HG02938 (cell line): ENCODE measurements around the gene POLR1C.
"Not testable (repeated sequence)": the region's sequence is repeated elsewhere in the genome, so short reads cannot be mapped to it uniquely, and the experiment has no call there.

Experiments used
- ATAC-seq: cut with Tn5 transposase; IDR thresholded peaks from one replicate; pipeline ENCODE4 v1.9.1; 2021; ENCODE audit warnings: mild to moderate bottlenecking, moderate library complexity; ENCODE audit not compliant: unreplicated experiment

Gene POLR1C

GRCh38 chr6:43491750-43492661 is 24.9 kb upstream of the POLR1C start:
- no peak for ATAC-seq

- ATAC-seq = no peak
These were observed 24.2 kb upstream of the POLR1C start for GRCh38 chr6:43492673-43493072.

- no peak for ATAC-seq
These were observed 23.7 kb upstream of the POLR1C start for GRCh38 chr6:43493230-43493629.

DNA sequence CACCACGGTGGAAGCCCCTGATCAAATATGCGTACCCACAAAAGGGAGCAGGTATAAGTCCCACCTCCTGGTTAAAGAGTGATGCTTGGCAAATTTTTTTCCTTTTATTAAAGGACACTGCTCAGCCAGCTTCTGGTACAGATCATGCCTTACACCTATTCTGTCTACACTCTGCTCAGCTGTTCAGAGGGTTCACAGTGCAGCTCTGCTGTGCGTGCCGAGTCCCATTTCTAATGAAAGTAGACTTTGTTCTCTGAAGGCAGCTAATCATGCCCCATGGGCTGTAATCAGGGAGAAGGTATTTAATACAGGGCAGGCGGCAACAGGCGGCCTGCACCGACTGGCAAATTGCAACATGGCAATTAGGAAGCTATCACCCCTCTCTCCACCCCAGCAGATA is 23.1 kb upstream of the POLR1C start:
- ATAC-seq = no peak

DNA sequence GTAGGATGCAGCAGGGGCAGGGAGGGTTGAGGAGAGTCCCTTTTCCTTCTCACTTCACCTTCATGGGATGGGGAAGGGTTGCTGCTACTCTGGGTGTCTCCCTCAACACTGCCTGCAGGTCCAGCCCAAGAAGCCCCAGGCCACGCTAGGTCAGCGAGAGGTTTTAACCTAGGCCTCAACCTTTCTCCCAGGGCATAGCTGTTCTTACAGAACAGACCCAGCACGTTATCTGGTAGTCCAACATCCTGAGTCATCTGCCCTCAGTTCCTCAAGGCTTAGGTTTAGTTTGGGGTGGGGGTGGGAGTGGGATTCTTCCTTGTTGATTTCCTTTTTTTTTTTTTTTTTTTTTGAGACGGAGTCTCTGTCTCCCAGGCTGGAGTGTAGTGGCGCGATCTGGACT is 22.6 kb upstream of the POLR1C start:
- no peak for ATAC-seq

DNA sequence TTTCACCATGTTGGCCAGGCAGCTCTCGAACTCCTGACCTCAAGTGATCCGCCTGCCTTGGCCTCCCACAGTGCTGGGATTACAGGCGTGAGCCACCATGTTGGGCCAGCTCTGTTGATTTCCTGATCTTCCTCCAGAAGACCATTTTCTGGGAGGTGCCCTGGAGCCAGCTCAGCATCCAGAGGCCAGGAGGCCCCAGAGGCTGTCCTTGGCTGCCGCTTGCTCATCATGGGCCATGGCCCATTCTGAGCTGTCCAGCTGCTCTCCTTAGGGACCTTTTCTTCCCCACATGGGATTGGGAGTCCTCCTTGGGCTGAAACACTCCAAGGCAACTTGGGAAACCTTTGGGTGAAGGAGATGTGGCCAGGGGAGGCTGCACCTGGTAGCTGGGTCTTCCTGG is 22.1 kb upstream of the POLR1C start:
- ATAC-seq = no peak

DNA sequence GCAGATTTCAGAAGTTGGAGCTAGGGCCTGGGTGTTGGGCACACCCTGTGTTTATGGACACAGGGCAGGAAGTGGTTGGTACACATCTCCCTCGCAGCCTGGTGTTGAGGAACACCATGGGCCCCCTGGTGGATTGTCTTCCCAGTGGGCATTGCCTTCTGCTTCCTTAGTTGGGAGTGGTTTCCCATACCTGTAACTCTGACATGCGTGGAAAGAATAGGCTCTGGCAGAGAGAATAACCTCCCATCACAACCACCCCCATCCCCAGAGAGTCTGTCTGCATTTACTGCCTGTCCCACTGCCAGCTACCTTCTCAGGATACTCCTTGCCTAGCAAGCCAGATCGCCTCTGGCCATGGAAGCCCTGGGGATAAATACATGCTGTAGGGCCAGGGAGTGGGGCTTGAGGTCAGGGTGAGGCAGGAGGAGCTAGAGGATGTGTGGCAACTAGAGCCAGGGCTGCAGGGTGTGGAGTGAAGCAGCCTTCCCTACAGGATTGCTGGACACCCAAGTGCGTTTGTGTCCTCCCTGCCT is 21.4 kb upstream of the POLR1C start:
- ATAC-seq = no peak

DNA sequence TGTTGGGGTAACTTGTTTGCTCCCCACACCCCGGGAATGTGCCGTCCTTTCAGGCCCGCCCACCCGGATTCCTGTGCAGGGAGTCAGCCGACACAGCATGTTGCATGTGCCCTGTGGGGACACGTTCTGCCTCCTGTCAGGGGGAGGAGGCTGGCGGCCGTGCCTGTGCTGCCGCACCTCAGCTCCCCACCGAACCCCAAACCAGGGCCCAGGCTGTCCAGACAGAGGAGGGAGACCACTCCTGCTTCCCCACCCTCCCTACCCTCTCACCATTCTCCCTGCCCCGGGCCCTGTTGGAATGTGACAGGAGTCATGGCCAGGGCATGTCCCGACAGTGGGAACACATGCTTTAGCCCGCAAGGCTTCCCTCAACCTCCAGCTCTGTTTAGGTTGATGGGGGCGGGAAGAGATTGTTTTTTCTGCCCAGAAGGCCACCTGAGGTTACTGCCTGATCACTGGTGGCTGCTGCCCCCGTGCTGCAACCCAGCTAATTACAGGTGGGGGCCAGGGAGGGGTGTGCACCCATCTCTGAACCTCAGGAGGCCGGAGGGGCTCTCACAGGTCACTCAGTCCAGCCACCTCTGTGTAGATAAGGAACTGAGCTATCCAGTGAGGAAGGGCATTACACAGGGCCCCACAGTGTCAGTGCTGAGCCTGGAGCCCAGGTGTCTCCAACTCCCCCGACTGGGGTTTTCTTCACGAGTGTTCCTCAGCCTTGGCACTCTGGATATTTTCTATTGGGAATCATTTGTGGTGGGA is 20.3 kb upstream of the POLR1C start:
- no peak for ATAC-seq

DNA sequence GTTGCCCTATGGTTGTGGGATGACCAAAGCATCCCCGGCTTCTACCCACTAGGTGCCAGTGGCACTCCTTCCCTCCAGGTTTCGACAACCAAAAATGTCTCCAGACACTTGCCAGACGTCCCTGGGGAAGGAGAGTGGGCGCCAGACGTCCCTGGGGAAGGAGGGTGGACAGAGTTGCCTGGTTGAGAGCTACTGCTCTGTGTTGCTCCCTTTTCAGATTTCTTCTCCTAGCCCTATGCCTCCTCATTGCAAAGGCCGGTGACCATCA is 19.8 kb upstream of the POLR1C start:
- ATAC-seq = no peak

DNA sequence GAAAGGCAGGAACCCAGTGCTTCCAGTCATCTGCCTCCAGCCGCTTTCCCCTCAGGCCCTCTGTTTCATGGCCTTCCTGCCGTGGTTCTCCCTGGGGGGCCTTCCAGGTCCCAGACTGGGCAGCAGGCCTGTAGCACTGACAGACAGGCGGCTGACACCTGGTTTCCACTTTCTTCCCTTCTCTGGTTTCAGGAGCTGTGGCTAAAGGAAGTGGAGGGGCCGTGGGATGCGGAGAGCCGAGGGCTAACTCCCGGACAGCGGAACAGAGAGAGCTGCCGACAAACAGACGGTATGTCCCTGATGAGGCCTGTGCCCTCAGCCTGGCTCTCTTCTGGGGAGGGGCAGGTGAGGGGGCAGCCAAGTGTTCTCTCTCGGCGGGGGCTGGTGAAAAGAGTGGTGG is 19.2 kb upstream of the POLR1C start:
- no peak for ATAC-seq

DNA sequence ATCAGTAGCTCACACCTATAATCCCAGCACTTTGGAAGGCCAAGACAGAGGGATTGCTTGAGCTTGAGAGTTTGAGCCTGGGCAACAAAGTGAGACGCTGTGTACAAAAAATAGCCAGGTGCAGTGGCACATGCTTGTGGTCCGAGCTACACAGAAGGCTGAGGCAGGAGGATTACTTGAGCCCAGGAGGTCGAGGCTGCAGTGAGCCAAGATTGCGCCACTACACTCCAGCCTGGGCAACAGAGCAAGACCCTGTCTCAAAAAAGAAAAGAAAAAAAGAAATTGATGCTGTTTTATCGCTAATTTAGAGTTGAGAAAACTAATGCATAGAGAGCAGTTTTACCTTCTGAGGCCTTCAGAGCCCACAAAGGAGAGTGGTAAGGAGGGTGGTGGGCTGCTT is 18.6 kb upstream of the POLR1C start:
- ATAC-seq = not testable (repeated sequence)

DNA sequence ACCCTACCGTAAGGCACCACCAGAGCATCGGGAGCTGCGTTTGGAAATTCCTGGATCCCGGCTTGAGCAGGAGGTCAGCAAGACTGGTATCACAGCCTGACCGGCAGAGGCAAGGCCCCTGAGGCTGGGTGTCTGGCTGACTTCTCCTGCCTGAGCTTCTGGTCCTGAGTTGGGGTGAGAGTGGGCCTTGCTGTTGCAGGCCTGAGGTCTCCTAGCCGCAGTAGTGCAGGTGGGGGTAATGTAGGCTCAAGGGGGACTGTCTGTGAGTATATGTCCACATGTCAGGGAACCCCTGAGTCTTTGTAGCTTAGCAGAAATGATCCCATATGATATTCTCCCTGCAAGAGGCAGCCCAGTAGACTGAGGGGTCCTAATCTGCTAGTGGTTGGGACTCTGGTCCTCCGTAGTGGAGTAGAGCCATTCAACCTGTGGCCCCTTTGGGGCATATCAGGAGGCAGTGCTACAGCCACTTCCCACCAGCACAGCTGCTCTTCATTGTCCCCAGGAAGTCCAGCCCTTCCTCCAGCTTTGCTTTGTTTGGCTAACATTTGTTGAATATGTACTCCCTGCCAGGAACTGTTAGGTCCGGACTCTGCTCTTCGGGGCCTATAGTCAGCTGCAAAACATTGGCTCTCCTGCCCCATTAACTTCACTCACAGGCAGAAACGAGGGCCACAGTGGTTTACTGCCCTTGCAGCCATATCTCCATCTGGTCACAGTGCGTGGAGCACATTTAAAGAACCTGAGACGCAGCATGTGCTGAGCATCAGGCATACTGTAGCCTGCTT is 17.7 kb upstream of the POLR1C start:
- no peak for ATAC-seq

- ATAC-seq = no peak
These were observed 16.0 kb upstream of the POLR1C start for GRCh38 chr6:43500921-43501320.

- ATAC-seq = no peak
These were observed 14.2 kb upstream of the POLR1C start for GRCh38 chr6:43502666-43503065.

DNA sequence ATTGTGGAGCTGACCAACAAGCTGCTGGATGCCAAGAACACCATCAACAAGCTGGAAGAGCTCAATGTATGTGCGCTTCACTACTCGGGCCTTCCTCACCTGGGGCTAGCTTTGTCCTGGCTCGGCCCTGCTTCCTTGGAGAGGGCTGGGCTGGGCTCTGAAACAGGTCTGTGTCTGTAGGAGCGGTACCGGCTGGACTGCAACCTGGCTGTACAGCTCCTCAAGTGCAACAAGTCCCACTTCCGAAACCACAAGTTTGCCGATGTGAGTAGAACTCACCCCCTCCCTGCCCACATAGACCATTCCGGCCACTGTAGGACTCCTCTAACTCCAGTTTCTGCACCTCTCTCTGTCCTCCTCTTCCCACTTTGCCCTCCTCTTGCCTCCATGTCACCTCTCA is 13.4 kb upstream of the POLR1C start:
- ATAC-seq = no peak

DNA sequence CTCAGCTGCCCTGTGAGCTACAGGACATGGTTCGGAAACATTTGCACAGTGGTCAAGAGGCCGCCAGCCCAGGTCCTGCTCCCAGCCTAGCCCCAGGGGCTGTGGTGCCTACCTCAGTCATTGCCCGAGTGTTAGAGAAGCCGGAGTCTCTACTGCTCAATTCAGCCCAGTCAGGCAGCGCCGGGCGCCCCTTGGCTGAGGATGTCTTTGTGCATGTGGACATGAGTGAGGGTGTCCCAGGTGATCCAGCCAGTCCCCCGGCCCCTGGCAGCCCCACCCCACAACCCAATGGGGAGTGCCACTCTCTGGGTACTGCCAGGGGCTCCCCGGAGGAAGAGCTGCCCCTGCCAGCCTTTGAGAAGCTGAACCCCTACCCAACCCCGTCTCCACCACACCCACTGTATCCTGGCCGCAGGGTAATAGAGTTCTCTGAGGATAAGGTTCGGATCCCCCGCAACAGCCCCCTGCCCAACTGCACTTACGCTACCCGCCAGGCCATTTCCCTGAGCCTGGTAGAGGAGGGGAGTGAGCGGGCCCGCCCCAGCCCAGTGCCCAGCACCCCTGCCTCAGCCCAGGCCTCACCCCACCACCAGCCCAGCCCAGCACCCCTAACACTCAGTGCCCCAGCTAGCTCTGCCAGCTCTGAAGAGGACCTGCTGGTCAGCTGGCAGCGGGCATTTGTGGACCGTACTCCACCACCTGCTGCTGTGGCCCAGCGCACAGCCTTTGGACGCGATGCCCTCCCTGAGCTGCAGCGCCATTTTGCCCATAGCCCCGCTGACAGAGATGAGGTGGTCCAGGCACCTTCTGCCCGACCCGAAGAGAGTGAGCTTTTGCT is 11.9 kb upstream of the POLR1C start:
- ATAC-seq = no peak

GRCh38 chr6:43505718-43506117 is 11.2 kb upstream of the POLR1C start:
- ATAC-seq = no peak

- no peak for ATAC-seq
These were observed 10.7 kb upstream of the POLR1C start for GRCh38 chr6:43506171-43506570.

DNA sequence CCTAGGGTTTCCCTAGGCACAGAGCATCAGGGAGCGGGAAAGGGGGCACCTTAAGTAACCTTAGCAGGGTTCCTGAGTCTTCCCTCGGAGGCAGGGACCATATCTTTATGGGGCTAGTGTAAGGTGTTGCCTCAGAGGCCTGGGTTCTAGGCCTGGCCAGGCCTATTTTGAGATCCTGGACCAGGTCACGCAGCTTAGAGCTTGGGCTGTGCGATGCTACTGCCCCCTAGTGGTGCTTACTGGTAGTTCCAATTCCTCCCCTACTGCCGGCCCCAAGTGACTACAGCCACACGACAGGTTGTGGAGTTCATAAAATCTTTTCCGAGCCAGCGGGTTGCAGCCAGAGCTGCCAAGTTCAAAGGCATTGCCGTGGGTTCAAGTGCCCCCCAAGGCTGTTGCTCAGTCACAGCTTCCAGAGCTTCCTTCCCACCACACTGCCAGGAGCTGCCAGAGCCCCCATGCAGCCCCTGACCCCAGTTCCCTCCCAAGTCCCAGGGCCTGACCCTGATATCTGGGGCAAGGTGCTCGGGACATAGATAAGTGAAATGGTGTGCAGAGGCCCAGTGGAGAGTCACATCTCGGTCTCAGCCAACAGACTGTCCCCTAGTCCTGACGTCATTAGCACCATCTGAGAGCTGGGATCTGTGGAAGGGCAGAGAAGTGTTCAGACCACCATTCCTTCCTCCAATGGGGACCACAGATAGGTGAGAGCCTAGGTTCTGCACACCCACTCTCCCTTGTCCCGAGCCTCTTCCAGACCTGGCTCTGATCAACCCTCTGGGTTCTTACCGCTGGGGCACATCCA is 10.0 kb upstream of the POLR1C start:
- no peak for ATAC-seq
